HG03469 (cell line): Measurements from ENCODE around the gene WWC1.
"Not testable (repeated sequence)": the region's sequence is repeated elsewhere in the genome, so short reads cannot be mapped to it uniquely, and the experiment has no call there.

Source experiments
- ATAC-seq: cut with Tn5 transposase; IDR thresholded peaks from one replicate; pipeline ENCODE4 v1.9.1; 2021; ENCODE audit warnings: mild to moderate bottlenecking, moderate library complexity, moderate number of reproducible peaks; ENCODE audit not compliant: unreplicated experiment

The WWC1 gene

DNA sequence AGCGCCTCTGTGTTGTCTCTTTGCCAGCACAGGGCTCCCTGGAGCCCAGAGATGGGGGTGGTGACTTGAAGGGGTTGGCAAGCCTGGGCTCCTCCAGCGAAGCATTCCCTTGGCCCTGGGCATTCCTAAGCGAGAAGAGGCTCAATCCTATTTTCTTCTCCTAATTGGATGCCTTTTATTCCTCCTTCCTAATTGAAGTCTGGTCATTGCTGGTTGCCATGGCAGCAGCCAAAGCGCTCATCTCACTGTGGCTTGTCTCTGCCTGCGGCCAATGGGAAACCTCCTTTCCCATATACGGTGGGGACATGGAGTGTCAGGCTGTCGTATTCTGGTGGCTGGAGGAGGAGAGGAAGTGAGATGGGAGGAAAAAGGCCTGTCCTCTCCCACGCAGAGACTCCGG is 142.6 kb downstream of the WWC1 start:
- no peak for ATAC-seq

DNA sequence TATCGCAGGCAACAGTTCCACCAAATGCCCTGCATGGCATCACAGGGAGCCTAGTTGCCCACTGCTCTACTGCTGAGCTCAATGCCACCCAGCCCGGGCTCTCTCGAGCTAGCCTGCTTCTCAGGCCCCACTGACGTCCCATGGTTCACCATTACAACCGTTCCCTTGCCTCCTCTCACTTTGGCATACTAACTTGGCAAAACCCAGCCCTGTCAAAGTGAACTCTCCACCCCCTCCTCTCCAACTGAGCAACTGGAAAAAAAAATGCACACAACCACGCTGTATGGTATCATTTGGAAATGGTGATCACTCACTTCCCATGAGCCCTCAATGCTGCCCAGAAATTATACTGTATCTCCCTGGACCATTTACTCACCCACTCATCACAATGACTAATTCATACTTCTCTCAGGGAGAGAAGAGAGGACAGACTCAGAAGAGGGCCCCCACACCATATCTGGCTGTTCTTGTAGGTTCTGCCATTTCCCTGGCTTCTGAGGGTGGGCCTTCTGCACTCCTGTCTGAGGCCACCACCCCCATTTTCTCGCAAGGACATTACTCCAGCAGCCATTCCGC is 143.4 kb downstream of the WWC1 start:
- ATAC-seq = no peak

DNA sequence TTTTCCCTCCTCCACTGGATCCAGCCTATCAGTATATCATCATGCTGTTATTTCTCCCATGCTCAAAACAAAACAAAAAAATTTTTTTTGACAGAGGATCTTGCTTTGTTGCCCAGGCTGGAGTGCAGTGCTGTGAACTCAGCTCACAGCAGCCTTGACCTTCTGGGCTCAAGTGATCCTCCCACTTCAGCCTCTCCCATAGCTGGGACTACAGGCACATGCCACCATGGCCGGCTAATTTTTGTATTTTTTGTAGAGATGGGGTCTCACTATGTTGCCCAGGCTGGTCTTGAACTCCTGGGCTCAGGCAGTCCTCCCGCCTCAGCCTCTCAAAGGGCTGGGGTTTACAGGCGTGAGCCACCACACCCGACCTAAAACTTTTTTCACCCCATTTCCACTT is 143.9 kb downstream of the WWC1 start:
- ATAC-seq = not testable (repeated sequence)

DNA sequence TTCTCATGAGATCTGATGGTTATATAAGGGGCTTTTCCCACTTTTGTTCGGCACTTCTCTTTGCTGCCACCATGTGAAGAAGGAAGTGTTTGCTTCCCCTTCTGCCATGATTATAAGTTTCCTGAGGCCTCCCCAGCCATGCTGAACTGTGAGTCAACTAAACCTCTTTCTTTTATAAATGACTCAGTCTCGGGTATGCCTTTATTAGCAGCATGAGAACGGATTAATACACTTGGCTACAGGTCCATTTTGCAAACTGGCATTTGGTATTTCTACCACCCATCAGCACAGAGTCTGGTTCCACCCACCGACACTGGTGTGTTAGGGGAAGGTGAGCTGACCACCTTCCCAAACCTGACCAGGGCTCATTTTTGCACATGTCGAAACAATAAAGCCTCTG is 146.9 kb downstream of the WWC1 start:
- ATAC-seq = no peak

DNA sequence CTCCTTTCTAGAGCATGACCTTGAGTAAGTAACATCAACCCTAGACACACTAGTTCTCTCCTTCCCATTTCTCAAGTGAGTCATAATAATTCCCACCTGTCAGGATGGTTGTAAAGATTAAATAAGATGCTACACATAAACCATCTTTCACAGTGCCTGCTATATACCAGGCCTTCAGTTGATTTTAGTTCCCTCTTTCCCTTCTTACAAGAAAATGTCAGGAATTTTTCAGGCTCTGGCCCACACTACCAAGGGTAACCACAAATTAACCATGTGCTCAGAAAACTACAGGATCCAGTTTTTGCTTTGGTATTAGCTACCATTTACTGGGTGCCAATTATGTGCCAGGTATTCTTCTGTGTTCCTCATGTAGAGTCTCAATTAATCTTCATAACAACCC is 152.1 kb downstream of the WWC1 start:
- ATAC-seq = no peak

DNA sequence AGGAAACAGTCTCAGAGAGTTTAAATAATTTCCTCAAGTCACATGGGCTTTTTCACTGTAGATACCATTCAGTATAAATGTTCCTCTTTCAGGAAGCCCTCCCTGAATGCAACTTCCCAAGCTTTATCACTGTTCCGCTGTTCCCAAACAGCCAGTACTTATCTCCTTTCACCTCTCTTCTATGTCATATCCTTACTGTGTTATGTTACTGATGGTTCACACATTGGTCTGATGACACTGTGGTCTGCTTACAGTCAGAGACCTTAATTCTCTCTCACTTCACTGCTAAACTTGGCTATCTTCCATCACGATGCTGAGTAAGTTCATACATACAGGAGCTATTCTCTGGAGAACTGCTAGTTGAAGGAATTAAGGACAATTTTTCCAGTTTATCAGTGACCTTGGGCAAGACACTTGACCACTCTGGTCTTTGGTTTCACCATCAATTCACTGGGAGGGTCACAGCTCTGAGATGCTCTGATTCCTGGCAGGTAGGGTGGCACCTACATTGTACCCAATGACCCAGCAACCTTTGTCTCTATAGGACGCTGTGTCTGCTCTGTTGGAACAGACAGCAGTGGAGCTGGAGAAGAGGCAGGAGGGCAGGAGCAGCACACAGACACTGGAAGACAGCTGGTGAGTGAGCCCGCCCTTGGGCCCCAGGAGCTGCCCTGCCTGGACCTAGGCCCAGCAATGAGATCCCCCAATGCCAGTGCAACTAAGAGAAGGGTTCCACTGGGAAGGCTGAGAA is 152.7 kb downstream of the WWC1 start:
- ATAC-seq = no peak

DNA sequence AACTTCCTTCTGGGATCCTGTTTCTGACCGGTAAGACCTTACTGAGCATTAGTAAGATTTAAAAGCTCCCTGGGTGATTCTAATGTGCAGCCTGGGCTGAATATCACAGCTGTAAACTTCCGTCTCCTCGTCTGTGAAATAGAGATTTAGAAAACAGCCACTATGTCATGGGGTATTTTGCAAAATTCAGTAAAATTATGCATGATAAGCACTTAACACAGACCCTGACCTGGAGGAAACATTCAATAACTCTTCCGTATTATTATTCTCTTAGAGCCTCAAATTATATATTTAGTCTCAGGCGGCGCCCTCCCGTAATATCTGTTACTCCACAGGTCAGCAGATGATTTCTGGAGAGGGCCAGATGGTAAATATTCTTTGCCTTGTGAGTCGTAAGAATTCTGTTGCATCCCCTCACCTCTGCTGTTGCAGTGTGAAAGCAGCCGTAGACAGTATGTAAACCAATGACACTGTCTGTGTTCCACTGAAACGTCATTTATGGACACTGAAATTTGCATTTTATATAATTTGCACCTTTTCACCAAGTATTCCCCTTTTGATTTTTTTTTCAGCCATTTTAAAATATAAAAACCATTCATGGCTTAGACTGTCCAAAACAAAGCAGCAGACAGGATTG is 155.7 kb downstream of the WWC1 start:
- no peak for ATAC-seq

DNA sequence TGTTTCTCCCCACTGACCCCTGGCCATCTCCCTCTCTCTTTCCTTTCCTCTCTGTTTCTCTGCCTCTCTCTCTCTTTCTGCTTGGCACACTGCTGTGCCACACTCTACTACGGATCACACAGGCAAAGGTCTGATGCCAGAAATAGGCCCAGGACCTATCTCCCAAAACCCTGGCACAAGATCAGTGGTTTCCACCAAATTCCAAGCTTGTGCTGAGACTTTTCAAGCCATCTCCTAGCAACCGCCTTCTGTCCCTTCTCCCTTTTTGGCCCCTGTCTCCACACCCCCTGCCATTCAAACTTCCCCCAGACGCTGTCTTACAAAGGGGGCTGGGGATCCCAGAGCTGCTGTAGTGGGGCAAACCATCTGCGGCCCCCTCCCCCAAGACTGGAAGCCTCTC is 156.4 kb downstream of the WWC1 start:
- no peak for ATAC-seq

DNA sequence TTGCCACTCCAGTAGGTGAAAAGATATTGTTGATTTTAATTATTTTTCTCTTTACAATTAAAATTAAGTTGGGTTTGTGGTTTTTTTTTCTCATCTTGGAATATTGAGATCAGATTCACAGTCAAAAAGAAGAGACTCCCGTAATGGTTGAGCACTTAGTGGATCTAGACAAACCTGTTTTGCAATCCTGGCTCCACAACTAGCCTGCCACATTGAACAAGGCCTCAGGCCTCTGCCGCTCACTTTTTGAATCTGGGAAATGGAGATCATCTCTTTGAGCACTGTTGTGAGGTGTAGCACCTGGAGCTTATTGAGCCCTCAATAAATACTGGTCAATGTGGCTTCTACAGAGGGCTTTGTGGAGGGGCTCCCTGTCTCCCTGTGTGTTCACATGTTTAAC is 157.7 kb downstream of the WWC1 start:
- ATAC-seq = no peak

DNA sequence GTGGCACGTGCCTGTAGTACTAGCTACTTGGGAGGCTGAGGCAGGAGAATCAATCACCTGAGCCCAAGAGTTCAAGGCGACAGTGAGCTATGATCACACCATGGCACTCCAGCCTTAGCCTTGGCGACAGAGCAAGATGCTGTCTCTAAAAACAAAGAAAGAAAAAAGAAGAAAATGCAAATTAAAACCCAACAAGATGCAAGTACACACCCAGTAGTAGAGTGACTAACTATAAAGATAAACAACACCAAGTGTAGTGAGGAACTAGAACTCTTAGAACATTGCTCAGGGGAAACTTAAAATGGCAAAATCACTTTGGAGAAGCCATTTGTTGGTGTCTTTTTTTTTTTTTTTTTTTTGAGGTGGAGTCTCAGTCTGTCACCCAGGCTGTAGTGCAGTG is 160.1 kb downstream of the WWC1 start:
- ATAC-seq = no peak

DNA sequence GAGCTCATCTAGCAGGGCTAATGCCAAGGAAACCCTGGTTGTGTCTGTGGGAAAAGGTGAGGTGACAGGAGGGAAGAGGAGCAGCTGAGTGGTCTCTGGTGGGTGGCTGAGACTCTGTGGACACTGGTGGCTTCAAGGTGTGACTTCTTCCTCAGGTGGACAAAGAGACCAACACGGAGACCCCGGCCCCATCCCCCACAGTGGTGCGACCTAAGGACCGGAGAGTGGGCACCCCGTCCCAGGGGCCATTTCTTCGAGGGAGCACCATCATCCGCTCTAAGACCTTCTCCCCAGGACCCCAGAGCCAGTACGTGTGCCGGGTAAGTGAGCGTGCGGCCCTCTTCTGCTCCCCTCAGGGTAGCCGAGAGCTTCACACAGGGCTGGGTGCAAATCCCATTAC is 163.8 kb downstream of the WWC1 start:
- no peak for ATAC-seq

DNA sequence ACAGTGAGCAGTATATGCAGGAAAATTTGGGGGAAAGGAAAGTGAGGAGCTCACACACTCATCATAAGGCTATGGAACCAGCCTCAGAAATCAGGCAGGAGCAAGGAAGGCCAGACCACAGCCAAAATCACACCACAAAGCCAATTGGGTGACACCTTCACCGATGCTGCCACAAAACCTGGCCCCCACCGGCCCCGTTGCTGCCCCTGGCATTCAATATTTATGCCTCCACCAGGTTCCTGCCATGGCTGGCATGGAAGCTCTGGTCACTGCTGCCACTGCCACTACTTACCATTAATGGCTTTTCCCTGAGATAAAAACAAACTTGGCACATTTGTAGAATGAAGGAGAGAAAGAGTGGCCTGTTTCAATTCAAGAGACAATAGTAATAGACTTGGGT is 166.1 kb downstream of the WWC1 start:
- no peak for ATAC-seq

DNA sequence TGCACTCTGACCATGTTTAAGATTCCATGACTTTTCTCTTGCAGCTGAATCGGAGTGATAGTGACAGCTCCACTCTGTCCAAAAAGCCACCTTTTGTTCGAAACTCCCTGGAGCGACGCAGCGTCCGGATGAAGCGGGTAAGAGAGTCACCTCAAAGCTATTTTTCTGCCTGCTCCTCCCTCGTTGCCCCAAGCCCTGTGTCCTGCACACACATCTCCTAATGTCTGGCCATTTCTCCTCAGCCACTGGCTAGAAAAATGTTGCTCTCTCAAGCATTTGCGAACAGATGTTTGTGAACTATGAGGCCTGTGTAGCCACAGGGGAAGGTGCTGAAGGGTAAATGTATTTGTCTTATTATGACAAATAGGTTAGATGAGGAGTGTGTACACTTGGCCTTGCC is 169.2 kb downstream of the WWC1 start:
- ATAC-seq = no peak

DNA sequence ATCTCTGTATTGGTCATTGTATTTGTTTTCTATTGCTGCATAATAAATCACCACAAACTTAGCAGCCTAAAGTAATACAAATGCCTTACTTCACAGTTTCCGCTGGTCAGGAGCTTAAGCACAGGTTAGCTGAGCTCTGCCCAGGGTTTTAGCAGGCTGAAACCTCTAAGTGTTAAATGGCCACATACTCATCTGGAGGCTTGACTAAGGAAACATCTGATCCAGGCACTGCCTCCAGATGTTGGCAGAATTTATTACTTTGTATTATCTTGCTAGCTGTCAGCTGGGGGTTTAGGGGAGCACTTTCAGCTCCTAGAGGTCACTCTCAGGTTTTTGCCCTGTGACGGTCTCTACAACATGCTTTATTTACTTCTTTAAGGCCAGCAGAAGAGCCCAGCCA is 171.6 kb downstream of the WWC1 start:
- ATAC-seq = no peak

DNA sequence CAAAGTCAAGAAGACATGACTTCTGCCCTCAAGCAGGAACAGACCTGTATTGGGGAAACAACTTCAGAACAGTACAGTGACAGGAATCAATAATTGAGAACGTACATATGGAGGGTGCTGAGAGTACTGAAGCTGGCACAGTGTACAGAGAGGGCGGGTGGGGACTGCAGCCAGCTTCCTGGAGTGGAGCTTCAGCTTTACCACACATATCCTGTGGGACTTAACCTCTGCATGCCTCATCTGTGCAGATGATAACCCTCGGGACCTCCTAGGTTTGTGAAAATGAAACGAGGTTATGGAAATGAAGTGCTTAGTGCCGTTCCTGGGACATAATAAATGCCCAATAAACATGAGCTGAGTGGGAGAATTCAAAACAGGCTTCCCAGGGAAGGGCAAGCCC is 172.8 kb downstream of the WWC1 start:
- peak; percentile 52 for ATAC-seq

DNA sequence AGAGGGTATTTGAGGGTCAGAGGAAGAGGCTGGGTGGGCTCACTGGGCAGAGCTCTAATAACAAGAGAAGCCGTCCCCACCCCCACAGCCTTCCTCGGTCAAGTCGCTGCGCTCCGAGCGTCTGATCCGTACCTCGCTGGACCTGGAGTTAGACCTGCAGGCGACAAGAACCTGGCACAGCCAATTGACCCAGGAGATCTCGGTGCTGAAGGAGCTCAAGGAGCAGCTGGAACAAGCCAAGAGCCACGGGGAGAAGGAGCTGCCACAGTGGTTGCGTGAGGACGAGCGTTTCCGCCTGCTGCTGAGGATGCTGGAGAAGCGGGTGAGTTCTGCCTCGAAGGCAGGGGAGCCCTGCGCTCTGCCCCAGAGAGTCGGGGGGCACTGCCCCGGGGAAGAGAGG is 173.2 kb downstream of the WWC1 start:
- no peak for ATAC-seq

DNA sequence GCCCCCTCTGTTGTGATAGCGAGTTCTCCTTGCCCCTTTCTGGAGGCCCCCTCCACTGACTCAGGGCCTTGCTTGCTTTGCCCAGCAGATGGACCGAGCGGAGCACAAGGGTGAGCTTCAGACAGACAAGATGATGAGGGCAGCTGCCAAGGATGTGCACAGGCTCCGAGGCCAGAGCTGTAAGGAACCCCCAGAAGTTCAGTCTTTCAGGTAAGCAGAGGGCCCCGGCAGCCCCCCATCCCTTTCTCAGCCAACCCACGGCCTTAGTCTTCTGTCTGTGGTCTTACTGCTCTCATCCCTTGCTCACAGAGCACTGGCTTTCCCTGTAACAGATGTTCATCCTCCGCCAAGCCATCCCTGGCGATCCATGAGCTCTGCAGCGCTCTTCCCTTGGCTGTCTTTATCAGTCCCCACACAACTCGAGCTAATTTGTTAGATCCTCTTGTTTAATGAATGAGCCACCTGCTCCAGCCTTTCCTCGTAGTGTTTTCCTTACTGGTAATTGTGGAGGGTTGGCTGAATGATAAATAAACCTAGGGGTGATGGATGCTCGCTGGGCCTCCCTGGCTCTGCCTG is 176.4 kb downstream of the WWC1 start:
- no peak for ATAC-seq

DNA sequence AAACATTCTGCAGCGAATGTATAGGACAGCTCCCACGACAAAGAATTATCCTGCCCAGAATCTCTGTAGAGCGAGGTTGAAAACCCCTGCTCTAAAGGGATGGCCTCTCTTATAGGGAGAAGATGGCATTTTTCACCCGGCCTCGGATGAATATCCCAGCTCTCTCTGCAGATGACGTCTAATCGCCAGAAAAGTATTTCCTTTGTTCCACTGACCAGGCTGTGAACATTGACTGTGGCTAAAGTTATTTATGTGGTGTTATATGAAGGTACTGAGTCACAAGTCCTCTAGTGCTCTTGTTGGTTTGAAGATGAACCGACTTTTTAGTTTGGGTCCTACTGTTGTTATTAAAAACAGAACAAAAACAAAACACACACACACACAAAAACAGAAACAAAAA is 177.4 kb downstream of the WWC1 start:
- ATAC-seq = no peak

DNA sequence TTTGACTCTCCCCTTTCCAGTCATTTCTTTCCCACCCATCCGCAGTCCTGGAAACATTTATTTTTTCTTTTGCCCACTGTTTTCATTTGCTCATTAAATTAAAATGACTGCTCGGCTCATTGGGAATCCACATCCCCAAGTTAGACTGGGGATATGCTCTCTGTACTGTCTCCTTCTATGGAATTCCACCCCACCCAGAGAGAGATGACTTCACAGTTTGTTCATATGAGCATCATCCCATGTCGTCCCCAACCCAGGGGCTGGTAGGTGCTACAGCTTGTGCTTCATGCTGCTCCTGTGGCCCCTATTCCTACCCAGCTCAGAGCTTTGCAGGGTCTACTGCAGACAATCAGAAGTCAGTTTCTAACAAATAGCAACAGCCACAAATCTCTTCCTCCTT is 178.4 kb downstream of the WWC1 start:
- ATAC-seq = no peak

DNA sequence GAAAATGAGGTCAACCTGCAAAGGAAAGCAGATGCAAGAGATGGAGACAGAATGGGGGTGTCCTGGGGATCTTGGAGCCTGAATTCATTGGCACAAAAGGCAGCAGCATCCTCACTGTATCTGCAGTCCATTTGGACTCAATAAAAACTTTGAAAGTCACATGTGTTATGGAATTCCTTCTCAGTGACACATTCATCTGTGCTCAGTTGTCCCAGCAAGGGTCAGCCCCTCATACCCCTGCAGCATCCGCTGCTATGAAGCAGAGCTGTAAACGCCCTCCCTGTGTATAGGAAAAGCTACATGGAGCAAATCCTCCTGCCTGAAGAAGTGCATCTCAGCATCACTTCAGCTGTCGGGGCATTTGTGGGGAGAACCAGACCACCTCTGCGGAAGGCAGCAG is 180.3 kb downstream of the WWC1 start:
- ATAC-seq = no peak

DNA sequence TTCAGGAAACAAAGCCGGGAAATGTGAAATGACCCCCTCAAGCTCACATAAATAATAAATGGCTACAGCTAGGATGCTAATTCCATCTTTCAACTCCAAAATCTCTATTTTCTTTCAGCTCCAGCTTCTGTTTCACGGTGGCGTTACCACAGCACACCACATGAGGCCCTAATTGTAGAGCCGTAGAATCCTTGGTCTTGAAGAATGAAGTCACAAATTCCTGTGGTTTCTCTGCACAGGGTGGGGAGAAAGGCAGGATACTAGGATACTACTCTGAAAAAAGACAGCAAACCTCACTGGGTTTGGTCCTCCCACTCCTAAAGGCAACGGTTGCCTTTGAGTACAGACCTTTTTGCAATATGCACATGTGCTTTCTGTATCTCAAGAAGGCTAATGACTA is 180.9 kb downstream of the WWC1 start:
- no peak for ATAC-seq

DNA sequence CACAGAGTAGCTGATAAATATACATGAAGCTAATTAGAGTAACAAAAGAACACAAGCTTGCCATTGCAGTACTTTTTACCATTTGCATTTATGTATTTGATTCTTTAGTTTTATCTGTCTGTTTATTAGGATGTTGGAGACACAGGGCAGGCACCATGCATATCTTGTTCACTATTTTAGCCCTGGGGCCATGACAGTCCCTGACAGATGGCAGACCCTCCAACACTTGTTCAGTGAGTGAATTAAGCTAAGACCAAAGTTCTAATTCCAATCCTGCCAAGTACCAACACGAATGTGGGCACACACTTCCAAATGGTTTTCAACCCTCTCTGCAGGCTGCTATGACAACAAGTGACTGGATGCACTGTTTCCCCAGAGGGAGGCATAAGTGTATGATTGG is 182.9 kb downstream of the WWC1 start:
- ATAC-seq = no peak
